NB4 (cell line): ENCODE data around the gene MIGA2.
A peak's percentile ranks its signal among the peaks of the same experiment; 100 is the strongest.

Experiments
- DNase-seq: peaks from one replicate; pipeline ENCODE4 v3.0.0; 2010; ENCODE audit warnings: low read depth
- H3K4me3 ChIP-seq: one replicate; pipeline ENCODE4 v1.5.1; 2011; ENCODE audit warnings: mild to moderate bottlenecking, low read depth, low read length, moderate library complexity
- CTCF ChIP-seq: IDR thresholded peaks from one replicate; pipeline ENCODE4 v1.5.1; 2012; ENCODE audit warnings: low read depth, low read length
- MAX ChIP-seq: IDR thresholded peaks from 2 replicates; pipeline ENCODE4 v1.6.1; 2011; ENCODE audit warnings: low read depth, low read length
- MYC ChIP-seq: IDR thresholded peaks from 2 replicates; pipeline ENCODE4 v1.6.1; 2011; ENCODE audit warnings: low read depth, low read length
- POLR2A ChIP-seq: IDR thresholded peaks from 2 replicates; pipeline ENCODE4 v1.6.1; 2011; ENCODE audit warnings: mild to moderate bottlenecking; ENCODE audit not compliant: insufficient read length; ENCODE audit errors: extremely low read depth

Gene MIGA2

GRCh38 chr9:129036923-129037766 is 719 bp downstream of the MIGA2 start:
- TF ChIP-seq MYC (no peak), POLR2A (no peak), CTCF (no peak), MAX (no peak)
- peak overlapping the region; percentile 79 for H3K4me3 ChIP-seq
- DNase-seq, result no peak

GRCh38 chr9:129037767-129038098 is 1.3 kb downstream of the MIGA2 start:
- DNase-seq, result no peak
- TF ChIP-seq CTCF, result no peak
- no peak for TF ChIP-seq MYC
- no peak for TF ChIP-seq MAX
- no peak for TF ChIP-seq POLR2A
- H3K4me3 ChIP-seq, result peak overlapping the region; percentile 79

- peak overlapping the region; percentile 17 for H3K4me3 ChIP-seq
- DNase-seq, result no peak
- TF ChIP-seq CTCF, result no peak
- TF ChIP-seq MYC, result no peak
- no peak for TF ChIP-seq MAX
- TF ChIP-seq POLR2A, result no peak
Observed at GRCh38 chr9:129038109-129038852, 1.9 kb downstream of the MIGA2 start.

- no peak for TF ChIP-seq CTCF
- no peak for TF ChIP-seq MYC
- TF ChIP-seq POLR2A, result no peak
- no peak for TF ChIP-seq MAX
- no peak overlapping the region for H3K4me3 ChIP-seq
- no peak for DNase-seq
Observed at GRCh38 chr9:129040113-129040643, 3.8 kb downstream of the MIGA2 start.

GRCh38 chr9:129042016-129042415 is 5.6 kb downstream of the MIGA2 start:
- TF ChIP-seq CTCF (no peak), POLR2A (no peak), MAX (no peak), MYC (no peak)
- H3K4me3 ChIP-seq, result no peak overlapping the region
- no peak for DNase-seq
